BLaER1 treated with 17β-estradiol and CSF1 and Interleukin-3, amounts not matched to agents 10 nM and 100 nM (cell line): Measurements from ENCODE around the gene SH3PXD2A.
"Not testable (repeated sequence)": the region's sequence is repeated elsewhere in the genome, so short reads cannot be mapped to it uniquely, and the experiment has no call there.

Experiments
- H3K27ac ChIP-seq, 11 experiments: shearing (Covaris generic); formaldehyde crosslinking; 2 replicates each; pipeline ENCODE4 v1.8.1; 2022
- H3K27me3 ChIP-seq, 11 experiments: shearing (Covaris generic); formaldehyde crosslinking; 2 replicates each; pipeline ENCODE4 v1.8.1; 2022
- H3K36me3 ChIP-seq, 11 experiments: shearing (Covaris generic); formaldehyde crosslinking; 2 replicates each; pipeline ENCODE4 v1.8.1; 2022
- H3K4me1 ChIP-seq, 10 experiments: shearing (Covaris generic); formaldehyde crosslinking; 2 replicates each; pipeline ENCODE4 v1.8.1; 2022
- H3K4me2 ChIP-seq, 11 experiments: shearing (Covaris generic); formaldehyde crosslinking; 2 replicates each; pipeline ENCODE4 v1.8.1; 2022
- H3K4me3 ChIP-seq, 10 experiments: shearing (Covaris generic); formaldehyde crosslinking; 2 replicates each; pipeline ENCODE4 v1.8.1; 2022
- H3K9ac ChIP-seq, 11 experiments: shearing (Covaris generic); formaldehyde crosslinking; 2 replicates each; pipeline ENCODE4 v1.8.1; 2022
- H3K9me3 ChIP-seq, 11 experiments: shearing (Covaris generic); formaldehyde crosslinking; replicated peaks in 1 of 11; 2 replicates each; pipeline ENCODE4 v1.8.1; 2022
- H4K20me1 ChIP-seq, 11 experiments: shearing (Covaris generic); formaldehyde crosslinking; 2 replicates each; pipeline ENCODE4 v1.8.1; 2022
- Cebpa-rat ChIP-seq, 11 experiments: shearing (Covaris generic); IDR thresholded peaks; 2 replicates each; pipeline ENCODE4 v1.8.1; 2022

The SH3PXD2A gene

DNA sequence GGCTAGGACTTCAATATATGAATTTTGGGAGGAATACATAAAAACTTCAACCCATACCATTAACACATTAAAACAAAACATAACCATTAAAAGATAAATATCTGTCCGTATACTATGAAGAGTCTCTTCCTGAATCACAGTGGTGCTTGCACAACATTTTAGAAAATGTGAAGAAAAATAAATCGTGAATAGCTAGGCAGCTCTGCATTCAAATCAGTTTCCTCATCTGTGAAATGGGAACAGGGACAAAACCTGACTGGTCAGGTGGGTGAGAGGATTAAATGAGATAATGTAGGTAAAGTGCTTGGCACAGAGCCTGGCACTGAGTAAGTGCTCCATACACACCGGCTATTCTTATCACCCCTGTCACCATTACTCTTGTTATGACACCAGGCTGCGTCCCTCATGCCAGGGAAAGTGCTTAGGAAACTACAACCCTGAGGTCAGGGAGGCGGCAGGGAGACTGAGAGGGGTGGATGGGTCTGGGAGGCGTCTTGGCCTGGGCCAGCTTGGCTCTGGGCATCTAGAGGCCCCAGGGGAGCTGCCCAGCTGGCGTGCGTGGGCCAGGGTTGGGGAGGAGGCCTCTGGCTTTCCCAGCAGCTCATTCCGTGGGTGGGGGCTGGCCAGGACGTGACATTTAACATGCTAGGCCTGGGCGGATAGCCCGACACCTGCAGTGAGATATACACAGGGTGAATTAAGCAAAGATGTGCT lies 78.3 kb downstream of the SH3PXD2A start:
- peaks cover 67 to 75% (median 70%) of the 10 kb centered on the region in 10 experiments for H3K4me1 ChIP-seq
- H3K36me3 ChIP-seq, result peaks cover 4 to 64% (median 43%) of the 10 kb centered on the region in 11 experiments; a peak in 19 of 22 replicates
- H3K9ac ChIP-seq, result peak overlapping the region in 2 of 11 experiments; percentile 5 to 17; a peak in 2 of 22 replicates
- no peak for TF ChIP-seq Cebpa-rat (IDR thresholded peaks at IDR 0.05)
- H3K4me3 ChIP-seq, result no peak overlapping the region
- peaks cover 17 to 47% (median 31%) of the 10 kb centered on the region in 11 experiments; a peak in 15 of 22 replicates for H4K20me1 ChIP-seq
- H3K27ac ChIP-seq, result peak overlapping the region in 4 of 11 experiments; percentile 5 to 19 (median 6); a peak in 1 of 22 replicates
- peak overlapping the region; percentile 6 to 74 (median 44); a peak in 20 of 22 replicates for H3K4me2 ChIP-seq
- peaks cover 0 to 26% (median 15%) of the 10 kb centered on the region in 11 experiments; a peak in 20 of 22 replicates for H3K9me3 ChIP-seq
- no peaks in the 10 kb centered on the region for H3K27me3 ChIP-seq

GRCh38 chr10:103775776-103776175 lies 79.6 kb downstream of the SH3PXD2A start:
- Histone ChIP-seq H3K4me2 (no peak overlapping the region), H3K4me3 (no peak overlapping the region), H3K36me3 (peaks cover 4 to 55% (median 35%) of the 10 kb centered on the region in 11 experiments; a peak in 18 of 22 replicates), H3K4me1 (peaks cover 67 to 75% (median 70%) of the 10 kb centered on the region in 10 experiments), H4K20me1 (peaks cover 17 to 44% (median 27%) of the 10 kb centered on the region in 11 experiments; a peak in 15 of 22 replicates), H3K9me3 (peaks cover 0 to 18% (median 15%) of the 10 kb centered on the region in 11 experiments; a peak in 19 of 22 replicates), H3K27ac (peak overlapping the region in 2 of 11 experiments; percentile 11 to 24; a peak in 1 of 22 replicates), H3K27me3 (no peaks in the 10 kb centered on the region), H3K9ac (0 out of 22 replicates have a peak overlapping the region, but pooled peaks of 1 of the 11 experiments have one; percentile 19)
- no peak for TF ChIP-seq Cebpa-rat (IDR thresholded peaks at IDR 0.05)

GRCh38 chr10:103772846-103773245 lies 82.5 kb downstream of the SH3PXD2A start:
- peaks cover 69 to 75% (median 71%) of the 10 kb centered on the region in 10 experiments for H3K4me1 ChIP-seq
- H3K27ac ChIP-seq, result peak overlapping the region; percentile 6 to 91 (median 82); a peak in 21 of 22 replicates
- H3K9me3 ChIP-seq, result peaks cover 0 to 18% (median 15%) of the 10 kb centered on the region in 11 experiments; a peak in 19 of 22 replicates
- peaks cover 4 to 33% (median 24%) of the 10 kb centered on the region in 11 experiments; a peak in 17 of 22 replicates for H3K36me3 ChIP-seq
- H4K20me1 ChIP-seq, result peaks cover 0 to 31% (median 8%) of the 10 kb centered on the region in 11 experiments; a peak in 12 of 22 replicates
- peak overlapping the region; percentile 57 to 82 (median 78) for H3K9ac ChIP-seq
- peak overlapping the region; percentile 83 to 98 (median 94) for H3K4me2 ChIP-seq
- peak overlapping the region; percentile 40 to 66 (median 51); a peak in 19 of 20 replicates for H3K4me3 ChIP-seq
- not testable (repeated sequence) for H3K27me3 ChIP-seq

DNA sequence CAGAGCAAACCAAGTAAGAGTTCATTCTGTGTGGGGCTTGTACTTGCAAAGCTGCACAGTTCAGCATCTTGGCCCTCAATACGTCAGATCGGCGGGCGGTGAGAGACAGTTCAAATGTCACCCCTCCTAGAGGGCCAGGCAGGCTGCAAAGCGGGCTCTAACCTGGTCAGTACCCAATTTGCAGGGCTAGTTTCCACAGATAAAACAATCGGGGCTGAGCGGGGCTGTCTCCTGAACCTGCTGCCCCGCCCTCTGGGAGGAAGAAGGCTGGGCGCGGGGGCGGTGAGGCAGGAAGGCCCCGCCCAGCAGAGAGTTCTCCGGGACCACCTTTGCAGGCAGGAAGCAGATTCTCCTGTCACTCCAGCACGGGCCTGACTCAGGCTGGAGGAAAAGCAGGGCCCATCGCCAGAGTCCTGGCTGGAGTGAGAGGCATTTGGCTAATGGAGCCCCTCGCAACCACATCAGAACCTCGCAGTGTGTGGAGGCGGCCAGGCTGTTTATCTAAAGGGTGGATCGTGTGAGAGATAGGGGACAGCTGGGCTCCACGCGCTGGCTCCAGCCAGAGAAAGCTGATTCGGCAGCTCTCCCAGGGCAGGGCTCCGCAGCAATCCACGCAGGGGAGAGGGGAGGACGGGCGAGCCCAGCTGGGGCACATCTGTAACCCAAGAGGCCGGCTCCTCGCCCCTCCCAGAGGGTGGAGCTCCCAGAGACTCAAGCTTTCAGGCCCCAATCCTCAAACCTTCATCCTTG lies 83.1 kb downstream of the SH3PXD2A start:
- TF ChIP-seq Cebpa-rat (IDR thresholded peaks at IDR 0.05), result no peak
- peaks cover 69 to 75% (median 71%) of the 10 kb centered on the region in 10 experiments for H3K4me1 ChIP-seq
- peak overlapping the region; percentile 83 to 98 (median 94) for H3K4me2 ChIP-seq
- no peaks in the 10 kb centered on the region for H3K27me3 ChIP-seq
- peaks cover 4 to 28% (median 21%) of the 10 kb centered on the region in 11 experiments; a peak in 17 of 22 replicates for H3K36me3 ChIP-seq
- H3K9ac ChIP-seq, result peak overlapping the region; percentile 57 to 82 (median 78)
- H3K4me3 ChIP-seq, result peak overlapping the region; percentile 40 to 66 (median 51)
- peak overlapping the region; percentile 6 to 91 (median 82); a peak in 21 of 22 replicates for H3K27ac ChIP-seq
- H4K20me1 ChIP-seq, result peaks cover 0 to 28% (median 3%) of the 10 kb centered on the region in 11 experiments; a peak in 11 of 22 replicates
- H3K9me3 ChIP-seq, result peaks cover 0 to 18% (median 15%) of the 10 kb centered on the region in 11 experiments; a peak in 19 of 22 replicates

GRCh38 chr10:103770139-103770538 lies 85.2 kb downstream of the SH3PXD2A start:
- no peak overlapping the region for H3K9ac ChIP-seq
- H3K27ac ChIP-seq, result peak overlapping the region in 6 of 11 experiments; percentile 28 to 89 (median 81); a peak in 6 of 22 replicates
- no peak overlapping the region for H3K4me3 ChIP-seq
- no peak for TF ChIP-seq Cebpa-rat (IDR thresholded peaks at IDR 0.05)
- H3K27me3 ChIP-seq, result no peaks in the 10 kb centered on the region
- H4K20me1 ChIP-seq, result peaks cover 0 to 24% (median 0%) of the 10 kb centered on the region in 11 experiments; a peak in 6 of 22 replicates
- H3K9me3 ChIP-seq, result peaks cover 0 to 10% (median 9%) of the 10 kb centered on the region in 11 experiments; a peak in 19 of 22 replicates
- H3K36me3 ChIP-seq, result peaks cover 4 to 28% (median 20%) of the 10 kb centered on the region in 11 experiments; a peak in 20 of 22 replicates
- H3K4me1 ChIP-seq, result peaks cover 86 to 90% (median 88%) of the 10 kb centered on the region in 10 experiments
- peak overlapping the region in 10 of 11 experiments; percentile 10 to 98 (median 94); a peak in 16 of 22 replicates for H3K4me2 ChIP-seq

GRCh38 chr10:103769176-103769575 lies 86.2 kb downstream of the SH3PXD2A start:
- H3K4me2 ChIP-seq, result peak overlapping the region; percentile 79 to 98 (median 90)
- H4K20me1 ChIP-seq, result peaks cover 0 to 24% (median 0%) of the 10 kb centered on the region in 11 experiments; a peak in 6 of 22 replicates
- peaks cover 96 to 100% (median 97%) of the 10 kb centered on the region in 10 experiments for H3K4me1 ChIP-seq

GRCh38 chr10:103768345-103768744 lies 87.0 kb downstream of the SH3PXD2A start:
- Histone ChIP-seq H3K4me2 (peak overlapping the region; percentile 79 to 98 (median 90)), H3K4me3 (no peak overlapping the region), H3K27me3 (no peaks in the 10 kb centered on the region), H3K9me3 (no peaks in the 10 kb centered on the region), H3K27ac (peak overlapping the region in 10 of 11 experiments; percentile 42 to 84 (median 70); a peak in 21 of 22 replicates), H3K36me3 (peaks cover 0 to 31% (median 18%) of the 10 kb centered on the region in 11 experiments; a peak in 16 of 22 replicates), H3K4me1 (peaks cover 99 to 100% (median 100%) of the 10 kb centered on the region in 10 experiments), H3K9ac (peak overlapping the region in 9 of 11 experiments; percentile 15 to 61 (median 45); a peak in 13 of 22 replicates), H4K20me1 (peaks cover 0 to 24% (median 0%) of the 10 kb centered on the region in 11 experiments; a peak in 6 of 22 replicates)
- TF ChIP-seq Cebpa-rat (IDR thresholded peaks at IDR 0.05), result no peak

More at GRCh38 chr10:103769176-103769575, 86.2 kb downstream of the SH3PXD2A start:
- Histone ChIP-seq H3K36me3 (peaks cover 0 to 31% (median 18%) of the 10 kb centered on the region in 11 experiments; a peak in 17 of 22 replicates), H3K27me3 (no peaks in the 10 kb centered on the region), H3K4me3 (no peak overlapping the region), H3K9me3 (peaks cover 0 to under 1% (median 0%) of the 10 kb centered on the region in 11 experiments; a peak in 1 of 22 replicates), H3K27ac (peak overlapping the region in 10 of 11 experiments; percentile 42 to 84 (median 70); a peak in 18 of 22 replicates), H3K9ac (peak overlapping the region in 7 of 11 experiments; percentile 15 to 61 (median 46); a peak in 11 of 22 replicates)
- no peak for TF ChIP-seq Cebpa-rat (IDR thresholded peaks at IDR 0.05)
